ENCODE measurements around the gene MTX3. TPM values are rescaled to one million over a fixed set of nuclear protein-coding genes. Genes with fewer than 3 reads are reported as not detected.

The MTX3 gene
- total RNA-seq, 1 experiment from 2014 or later = 8.4 TPM

GRCh38 chr5:79929095-79929494 is 62.0 kb downstream of the MTX3 start:
- Mint-ChIP-seq H3K27me3 (ENCODE audit: insufficient read depth, unreplicated experiment) (no peaks in the 10 kb centered on the region), H3K27ac (ENCODE audit: unreplicated experiment) (no peak overlapping the region), H3K36me3 (ENCODE audit: insufficient read depth, unreplicated experiment) (no peaks in the 10 kb centered on the region), H3K4me3 (ENCODE audit: unreplicated experiment) (no peak overlapping the region), H3K4me1 (ENCODE audit: low read depth, unreplicated experiment) (no peaks in the 10 kb centered on the region), H3K9me3 (ENCODE audit: unreplicated experiment) (no peaks in the 10 kb centered on the region)
- H3K4me3 ChIP-seq (ENCODE audit: low read depth, low read length) = no peak overlapping the region
- H3K4me1 ChIP-seq = peaks cover 30% of the 10 kb centered on the region
- CTCF ChIA-PET = no interaction called here
- no TSS peak for BruUV-seq (replicated peaks)
- intact Hi-C loops (cut with micrococcal nuclease; ENCODE audit: unreplicated experiment) = no loop called here
- H3K36me3 ChIP-seq (ENCODE audit: control insufficient read depth, insufficient read depth, low read length) = no peaks in the 10 kb centered on the region
- TF ChIP-seq CTCF (IDR thresholded peaks at IDR 0.05; ENCODE audit: insufficient read depth in 1 of 2, low read depth in 1 of 2, low read length in 1 of 2, severe bottlenecking in 1 of 2, unreplicated experiment in 1 of 2) = no peak
- H3K27me3 ChIP-seq (replicated peaks; ENCODE audit: control insufficient read depth, insufficient read depth, low read length) = no peaks in the 10 kb centered on the region
- DNase-seq = no peak
- POLR2A ChIA-PET = no interaction called here
- peaks cover 29% of the 10 kb centered on the region for H3K9me3 ChIP-seq

Other genes with a start within 250 kb of the MTX3 start
- gene THBS4, start 44.1 kb upstream of the MTX3 start, total RNA-seq (2022) = 0.28 TPM in 1 of 2 replicates, not detected in the other

Data from Caco-2 (cell line).